Breast epithelium (tissue), 3 donors: ENCODE data around the gene ZNF536.

Source experiments
- POLR2A ChIP-seq: fragments of 450-650 bp; IDR thresholded peaks from one replicate; pipeline ENCODE4 v1.6.1; 2016; ENCODE audit warnings: antibody characterized with exemption, mild to moderate bottlenecking, moderate library complexity
- TF ChIP-seq, protein P1 (sequence below), 3 donors: fragments of 450-650 bp; IDR thresholded peaks; one replicate each; pipeline ENCODE4 v1.5.1; 2016 to 2017; ENCODE audit warnings: antibody characterized with exemption in 3 of 3, mild to moderate bottlenecking in 3 of 3, moderate library complexity in 3 of 3

GRCh38 chr19:30338878-30339623, 33.1 kb upstream of the ZNF536 start:
- TF ChIP-seq, protein P1, sequence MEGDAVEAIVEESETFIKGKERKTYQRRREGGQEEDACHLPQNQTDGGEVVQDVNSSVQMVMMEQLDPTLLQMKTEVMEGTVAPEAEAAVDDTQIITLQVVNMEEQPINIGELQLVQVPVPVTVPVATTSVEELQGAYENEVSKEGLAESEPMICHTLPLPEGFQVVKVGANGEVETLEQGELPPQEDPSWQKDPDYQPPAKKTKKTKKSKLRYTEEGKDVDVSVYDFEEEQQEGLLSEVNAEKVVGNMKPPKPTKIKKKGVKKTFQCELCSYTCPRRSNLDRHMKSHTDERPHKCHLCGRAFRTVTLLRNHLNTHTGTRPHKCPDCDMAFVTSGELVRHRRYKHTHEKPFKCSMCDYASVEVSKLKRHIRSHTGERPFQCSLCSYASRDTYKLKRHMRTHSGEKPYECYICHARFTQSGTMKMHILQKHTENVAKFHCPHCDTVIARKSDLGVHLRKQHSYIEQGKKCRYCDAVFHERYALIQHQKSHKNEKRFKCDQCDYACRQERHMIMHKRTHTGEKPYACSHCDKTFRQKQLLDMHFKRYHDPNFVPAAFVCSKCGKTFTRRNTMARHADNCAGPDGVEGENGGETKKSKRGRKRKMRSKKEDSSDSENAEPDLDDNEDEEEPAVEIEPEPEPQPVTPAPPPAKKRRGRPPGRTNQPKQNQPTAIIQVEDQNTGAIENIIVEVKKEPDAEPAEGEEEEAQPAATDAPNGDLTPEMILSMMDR (IDR thresholded peaks at IDR 0.05): no peak
- TF ChIP-seq POLR2A: no peak
